ENCODE data around the gene TRMU.

DNA sequence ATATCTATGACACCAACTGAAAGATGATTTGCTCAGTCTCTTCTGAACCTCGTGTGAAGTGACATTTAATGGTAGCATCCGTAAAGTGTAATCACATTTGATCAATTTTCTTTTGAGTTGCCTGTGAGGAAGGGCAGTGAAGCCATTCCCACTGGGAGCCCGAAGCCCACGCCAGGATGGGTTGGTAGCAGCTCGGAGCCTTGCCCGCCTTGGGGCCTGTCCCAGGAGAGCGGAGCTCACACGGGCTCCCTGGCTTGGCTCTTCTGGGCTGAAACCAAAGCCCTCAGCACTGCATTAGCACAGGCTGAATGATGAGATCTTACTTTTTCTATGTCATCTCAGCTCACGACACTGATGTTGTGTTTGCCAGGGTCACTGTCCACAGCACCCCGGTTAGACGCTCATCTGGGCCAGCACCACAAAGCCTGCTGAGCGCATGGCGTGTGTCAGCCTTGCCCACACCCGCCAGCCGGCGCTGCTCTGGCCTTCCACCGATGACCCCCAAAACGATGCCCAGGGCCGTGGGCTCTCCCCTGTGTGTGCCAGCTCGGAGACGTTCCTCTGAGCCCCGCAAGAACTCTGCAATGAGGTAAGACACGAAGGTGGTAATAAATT is 9.3 kb upstream of the TRMU start:
- TF ChIP-seq, protein P1, sequence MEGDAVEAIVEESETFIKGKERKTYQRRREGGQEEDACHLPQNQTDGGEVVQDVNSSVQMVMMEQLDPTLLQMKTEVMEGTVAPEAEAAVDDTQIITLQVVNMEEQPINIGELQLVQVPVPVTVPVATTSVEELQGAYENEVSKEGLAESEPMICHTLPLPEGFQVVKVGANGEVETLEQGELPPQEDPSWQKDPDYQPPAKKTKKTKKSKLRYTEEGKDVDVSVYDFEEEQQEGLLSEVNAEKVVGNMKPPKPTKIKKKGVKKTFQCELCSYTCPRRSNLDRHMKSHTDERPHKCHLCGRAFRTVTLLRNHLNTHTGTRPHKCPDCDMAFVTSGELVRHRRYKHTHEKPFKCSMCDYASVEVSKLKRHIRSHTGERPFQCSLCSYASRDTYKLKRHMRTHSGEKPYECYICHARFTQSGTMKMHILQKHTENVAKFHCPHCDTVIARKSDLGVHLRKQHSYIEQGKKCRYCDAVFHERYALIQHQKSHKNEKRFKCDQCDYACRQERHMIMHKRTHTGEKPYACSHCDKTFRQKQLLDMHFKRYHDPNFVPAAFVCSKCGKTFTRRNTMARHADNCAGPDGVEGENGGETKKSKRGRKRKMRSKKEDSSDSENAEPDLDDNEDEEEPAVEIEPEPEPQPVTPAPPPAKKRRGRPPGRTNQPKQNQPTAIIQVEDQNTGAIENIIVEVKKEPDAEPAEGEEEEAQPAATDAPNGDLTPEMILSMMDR (conservative IDR thresholded peaks at IDR 0.05) = no peak
- TF ChIP-seq ZFX (IDR thresholded peaks at IDR 0.05) = no peak
